Breast epithelium (tissue), 4 donors: ENCODE results near the gene OR1C1. TPM values are rescaled to one million over a fixed set of nuclear protein-coding genes. Genes with fewer than 3 reads are reported as not detected.
"Not testable (repeated sequence)": the region's sequence is repeated elsewhere in the genome, so short reads cannot be mapped to it uniquely, and the experiment has no call there.

Experiments
- DNase-seq, 2 donors: peaks; one replicate each; pipeline ENCODE4 v3.0.0-alpha.2; 2019; ENCODE audit warnings: low spot score in 2 of 2
- H3K27ac ChIP-seq, 2 donors: fragments of 200-600 bp; sonication (generic) in 1 of 2; one replicate each; pipeline ENCODE4 v1.5.1; 2016 to 2019; ENCODE audit warnings: mild to moderate bottlenecking in 1 of 2
- H3K27me3 ChIP-seq, 2 donors: fragments of 200-600 bp; sonication (generic) in 1 of 2; one replicate each; pipeline versions ENCODE4 v1.5.1 to v1.6.0; 2017 to 2019; ENCODE audit warnings: control low read depth in 1 of 2, mild to moderate bottlenecking in 1 of 2
- H3K36me3 ChIP-seq: fragments of 200-600 bp; one replicate; pipeline ENCODE4 v1.5.1; 2019
- H3K4me1 ChIP-seq, 2 donors: fragments of 200-600 bp; sonication (generic); one replicate each; pipeline ENCODE4 v1.5.1; 2016 to 2019; ENCODE audit warnings: control low read depth in 1 of 2
- H3K4me3 ChIP-seq, 3 donors: fragments of 200-600 bp; sonication (generic); 1 replicate in 2 of 3; 2 replicates in 1 of 3; pipeline ENCODE4 v1.5.1; 2016 to 2019; ENCODE audit warnings: mild to moderate bottlenecking in 3 of 3, moderate library complexity in 2 of 3
- H3K9me3 ChIP-seq, 2 donors: fragments of 200-600 bp; sonication (generic) in 1 of 2; one replicate each; pipeline ENCODE4 v1.5.1; 2016 to 2019; ENCODE audit warnings: control low read depth in 1 of 2
- CTCF ChIP-seq, 3 donors: fragments of 450-650 bp; IDR thresholded peaks; one replicate each; pipeline ENCODE4 v1.5.1; 2016 to 2017; ENCODE audit warnings: antibody characterized with exemption in 3 of 3, mild to moderate bottlenecking in 3 of 3, moderate library complexity in 3 of 3
- POLR2A ChIP-seq: fragments of 450-650 bp; IDR thresholded peaks from one replicate; pipeline ENCODE4 v1.6.1; 2016; ENCODE audit warnings: antibody characterized with exemption, mild to moderate bottlenecking, moderate library complexity
- POLR2AphosphoS5 ChIP-seq, 3 donors: sonication (generic); formaldehyde crosslinking; IDR thresholded peaks; one replicate each; pipeline ENCODE4 v1.6.1; 2017; ENCODE audit warnings: antibody characterized with exemption in 3 of 3
- intact Hi-C: fragments of 100-400 bp; cut with DNase I; formaldehyde crosslinking; loops from one replicate; pipeline ENCODE4 v1.15.1; 2023; ENCODE audit warnings: low total_unique reads
- total RNA-seq, 3 donors: library from RNA; depleted of rRNA; stranded (reverse); fragments of >200 nt; gene quantifications; one replicate each; pipeline ENCODE4 v1.1.0, GENCODE V29; 2016

The OR1C1 gene
- total RNA-seq, 3 donors from 2014 or later: not detected

GRCh38 chr1:247738315-247738714, 22.0 kb downstream of the OR1C1 start, which contains the start of gene OR14K1:
Gene OR14K1 (plus strand): TSS chr1:247738615. CDS start chr1:247738615, 0 bp downstream.
- intact Hi-C loops: no loop called here
- no peak for TF ChIP-seq POLR2AphosphoS5 (IDR thresholded peaks at IDR 0.05)
- TF ChIP-seq CTCF (IDR thresholded peaks at IDR 0.05): no peak
- TF ChIP-seq POLR2A: no peak
- H3K4me3 ChIP-seq: no peak within 1 kb of the TSS
- no peak for DNase-seq
- no peaks in the 10 kb centered on the region for H3K27me3 ChIP-seq
- H3K9me3 ChIP-seq: no peaks in the 10 kb centered on the region
- no peaks in the 10 kb centered on the region for H3K36me3 ChIP-seq
- no peak within 1 kb of the TSS for H3K27ac ChIP-seq
- H3K4me1 ChIP-seq: no peaks in the 10 kb centered on the region

GRCh38 chr1:247721222-247721621, 39.1 kb downstream of the OR1C1 start:
- no peak overlapping the region for H3K4me3 ChIP-seq
- no peak for TF ChIP-seq POLR2AphosphoS5 (IDR thresholded peaks at IDR 0.05)
- TF ChIP-seq CTCF (IDR thresholded peaks at IDR 0.05): no peak
- no peak for TF ChIP-seq POLR2A
- intact Hi-C loops: no loop called here
- no peaks in the 10 kb centered on the region for H3K36me3 ChIP-seq
- no peaks in the 10 kb centered on the region for H3K4me1 ChIP-seq
- H3K27me3 ChIP-seq: no peaks in the 10 kb centered on the region
- H3K9me3 ChIP-seq: peaks cover 0 to 11% of the 10 kb centered on the region in 2 donors
- DNase-seq: no peak
- H3K27ac ChIP-seq: no peak overlapping the region

- DNase-seq: no peak
- H3K4me1 ChIP-seq: no peaks in the 10 kb centered on the region
Observed at GRCh38 chr1:247716546-247716945, 43.8 kb downstream of the OR1C1 start, which contains the start of gene OR6F1. Gene OR6F1 (minus strand): TSS chr1:247716646. CDS start chr1:247712755, 3,891 bp downstream.

GRCh38 chr1:247713753-247714152, 46.6 kb downstream of the OR1C1 start:
- no peak for TF ChIP-seq POLR2A
- TF ChIP-seq CTCF (IDR thresholded peaks at IDR 0.05): no peak
- TF ChIP-seq POLR2AphosphoS5 (IDR thresholded peaks at IDR 0.05): no peak
- no peak for DNase-seq
- intact Hi-C loops: no loop called here
- Histone ChIP-seq H3K9me3 (no peaks in the 10 kb centered on the region), H3K4me3 (no peak overlapping the region), H3K27me3 (no peaks in the 10 kb centered on the region), H3K36me3 (no peaks in the 10 kb centered on the region), H3K4me1 (no peaks in the 10 kb centered on the region), H3K27ac (no peak overlapping the region)

More at GRCh38 chr1:247716546-247716945, 43.8 kb downstream of the OR1C1 start, which contains the start of gene OR6F1:
- TF ChIP-seq POLR2A (no peak), POLR2AphosphoS5 (IDR thresholded peaks at IDR 0.05) (no peak), CTCF (IDR thresholded peaks at IDR 0.05) (no peak)
- no peak within 1 kb of the TSS for H3K4me3 ChIP-seq
- H3K9me3 ChIP-seq: peaks cover 0 to 11% of the 10 kb centered on the region in 2 donors
- no peaks in the 10 kb centered on the region for H3K36me3 ChIP-seq
- H3K27me3 ChIP-seq: no peaks in the 10 kb centered on the region
- no peak within 1 kb of the TSS for H3K27ac ChIP-seq
- intact Hi-C loops: no loop called here

GRCh38 chr1:247710681-247711080, 49.7 kb downstream of the OR1C1 start:
- H3K9me3 ChIP-seq, intact Hi-C loops, H3K36me3 ChIP-seq, H3K27ac ChIP-seq, H3K4me3 ChIP-seq, H3K27me3 ChIP-seq, H3K4me1 ChIP-seq, DNase-seq: not testable (repeated sequence)

Other genes with a start within 250 kb of the OR1C1 start
- gene OR2C3, start 224.1 kb downstream of the OR1C1 start, total RNA-seq: not detected
- gene GCSAML, start 211.4 kb downstream of the OR1C1 start, total RNA-seq: 1 to 10 TPM in 1 of 3 donors, under 1 TPM in 1, not detected in 1; 0.15 to 1.3 TPM
- not detected for gene OR2G2, start 172.2 kb downstream of the OR1C1 start, total RNA-seq
- gene OR2G3, start 155.0 kb downstream of the OR1C1 start, total RNA-seq: not detected
- gene OR13G1, start 80.8 kb downstream of the OR1C1 start, total RNA-seq: not detected
- gene OR6F1, start 43.9 kb downstream of the OR1C1 start, total RNA-seq: not detected
- gene OR14K1, start 21.9 kb downstream of the OR1C1 start, total RNA-seq: 1 to 10 TPM in 2 of 3 donors, not detected in 1; 1.0 to 1.3 TPM
- gene OR14A2, start 12.4 kb downstream of the OR1C1 start, total RNA-seq: not detected
- not detected for gene OR14A16, start 63.6 kb upstream of the OR1C1 start, total RNA-seq
- gene OR11L1, start 81.3 kb upstream of the OR1C1 start, total RNA-seq: not detected
- gene TRIM58, start 96.6 kb upstream of the OR1C1 start, total RNA-seq: 1 to 10 TPM in 2 of 3 donors, under 1 TPM in 1; 0.32 to 4.6 (median 1.0) TPM
- gene OR2W3, start 135.0 kb upstream of the OR1C1 start, total RNA-seq: 1 to 10 TPM in 1 of 3 donors, not detected in 2; 3.6 TPM
- not detected for gene OR2T8, start 159.7 kb upstream of the OR1C1 start, total RNA-seq
- not detected for gene OR2AJ1, start 164.3 kb upstream of the OR1C1 start, total RNA-seq
- gene OR2L8, start 188.3 kb upstream of the OR1C1 start, total RNA-seq: 1 to 10 TPM in 1 of 3 donors, under 1 TPM in 1, not detected in 1; 0.73 to 1.3 TPM
- under 1 TPM in 1 of 3 donors, not detected in 2; 0.44 TPM for gene OR2AK2, start 204.7 kb upstream of the OR1C1 start, total RNA-seq